H1 (cell line): Measurements from ENCODE around the gene NPHP3. TPM values are rescaled to one million over a fixed set of nuclear protein-coding genes. Genes with fewer than 3 reads are reported as not detected.

Experiments
- GABPA ChIP-seq: IDR thresholded peaks from 2 replicates; pipeline ENCODE4 v1.6.1; 2011; ENCODE audit warnings: mild to moderate bottlenecking, low read length, moderate library complexity, borderline replicate concordance; ENCODE audit not compliant: insufficient read depth
- HDAC2 ChIP-seq, 2 experiments: fragments of 300-600 bp in 1 of 2; sonication (generic) in 1 of 2; IDR thresholded peaks; 2 replicates each; pipeline ENCODE4 v1.6.1; 2011 to 2012; ENCODE audit warnings: low read depth in 2 of 2, low read length in 2 of 2, mild to moderate bottlenecking in 2 of 2, moderate library complexity in 2 of 2, borderline replicate concordance in 1 of 2, inconsistent platforms in 1 of 2
- HDAC6 ChIP-seq: IDR thresholded peaks from one replicate; pipeline ENCODE4 v1.7.1; 2012; ENCODE audit warnings: low read depth, mild to moderate bottlenecking, inconsistent platforms, low read length, moderate library complexity
- POLR2AphosphoS5 ChIP-seq: IDR thresholded peaks from 2 replicates; pipeline ENCODE4 v1.6.1; 2011; ENCODE audit warnings: low read depth, low read length
- polyA plus RNA-seq, 7 experiments: library from polyadenylated mRNA; depleted of rRNA in 3 of 7; stranded (reverse) in 5 of 7; unstranded in 2 of 7; fragments of >200 nt in 5 of 7; fragments of 200-250 nt in 2 of 7; gene quantifications; 1 replicate in 5 of 7; 2 replicates in 1 of 7; 4 replicates in 1 of 7; pipeline versions ENCODE4 v1.2.1 to v1.2.3, GENCODE V29; 2011 to 2013; ENCODE audit warnings: missing spikeins in 2 of 7, mixed read lengths in 2 of 7
- total RNA-seq: library from RNA; stranded (reverse); fragmentation: NEBNext Ultra II Directional; extraction: Animal tissue kit (Norgen Biotek cat#: 25700); gene quantifications from 2 replicates; pipeline ENCODE4 v1.2.1, GENCODE V29; 2021

The NPHP3 gene
- total and polyA plus RNA-seq, 2 of the 8 experiments (the other 6 are each of a cell fraction or from before 2014, with no cell fraction given), result 6.8 to 14.8 TPM

- TF ChIP-seq POLR2AphosphoS5 (no peak), GABPA (no peak), HDAC6 (no peak), HDAC2 (IDR thresholded peaks at IDR 0.05; ENCODE audit: borderline replicate concordance in 1 of 2, low read depth in 2 of 2, low read length in 2 of 2) (no peak)
Observed at GRCh38 chr3:132694991-132695390, 27.2 kb downstream of the NPHP3 start (continued).
